Pons (tissue), 1 donor: ENCODE measurements around the gene RTTN.
"Not testable (repeated sequence)": the region's sequence is repeated elsewhere in the genome, so short reads cannot be mapped to it uniquely, and the experiment has no call there.

ENCODE experiments used
- DNase-seq: peaks from one replicate; pipeline ENCODE4 v3.0.0-alpha.2; 2016; ENCODE audit warnings: low spot score

RTTN gene

DNA sequence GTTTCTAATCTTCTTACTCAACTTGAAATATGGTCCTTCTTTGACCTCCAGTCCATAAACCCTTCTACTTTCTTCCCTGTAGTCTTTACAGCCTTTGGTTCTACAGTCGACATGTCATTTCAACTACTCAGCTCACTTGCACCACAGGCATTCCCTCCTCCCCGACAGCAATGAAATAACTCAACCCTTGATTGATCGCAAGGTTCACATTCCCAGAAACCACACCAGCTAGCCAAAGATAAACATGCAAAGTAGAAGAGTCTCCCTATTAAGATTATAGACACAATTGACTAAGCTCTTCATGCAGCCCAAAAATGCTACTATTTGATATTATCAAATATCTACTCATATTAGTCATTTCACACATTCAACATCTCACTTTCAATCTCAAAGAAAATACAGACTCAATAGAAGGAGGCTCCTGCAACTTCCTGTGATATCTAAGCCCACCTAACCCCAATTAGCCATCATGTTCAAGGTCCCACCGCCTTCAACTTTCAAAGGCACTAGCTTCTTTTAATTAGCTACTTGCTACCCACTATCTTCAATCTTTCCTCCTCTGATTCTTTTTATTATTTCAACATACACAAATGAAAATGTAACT lies 50.8 kb downstream of the RTTN start:
- no peak for DNase-seq

DNA sequence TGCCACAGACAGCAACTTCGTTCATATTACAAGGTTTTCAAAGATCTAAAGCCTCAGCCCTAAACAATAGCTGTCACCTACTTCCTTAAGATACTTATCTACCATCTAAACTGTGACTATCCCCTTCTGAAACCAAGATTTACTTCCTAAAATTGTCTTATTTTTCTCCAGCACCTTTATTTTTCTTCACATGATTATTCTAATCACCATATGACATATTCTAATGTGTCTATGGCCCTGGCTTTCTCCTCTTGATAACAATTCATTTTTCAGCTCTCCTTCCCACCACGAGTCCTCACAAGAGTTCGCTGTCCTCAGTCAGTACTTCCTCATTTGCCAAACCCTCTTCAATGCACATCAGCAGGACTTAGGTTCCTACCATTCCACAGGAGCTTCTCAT lies 53.9 kb downstream of the RTTN start:
- DNase-seq, result no peak

DNA sequence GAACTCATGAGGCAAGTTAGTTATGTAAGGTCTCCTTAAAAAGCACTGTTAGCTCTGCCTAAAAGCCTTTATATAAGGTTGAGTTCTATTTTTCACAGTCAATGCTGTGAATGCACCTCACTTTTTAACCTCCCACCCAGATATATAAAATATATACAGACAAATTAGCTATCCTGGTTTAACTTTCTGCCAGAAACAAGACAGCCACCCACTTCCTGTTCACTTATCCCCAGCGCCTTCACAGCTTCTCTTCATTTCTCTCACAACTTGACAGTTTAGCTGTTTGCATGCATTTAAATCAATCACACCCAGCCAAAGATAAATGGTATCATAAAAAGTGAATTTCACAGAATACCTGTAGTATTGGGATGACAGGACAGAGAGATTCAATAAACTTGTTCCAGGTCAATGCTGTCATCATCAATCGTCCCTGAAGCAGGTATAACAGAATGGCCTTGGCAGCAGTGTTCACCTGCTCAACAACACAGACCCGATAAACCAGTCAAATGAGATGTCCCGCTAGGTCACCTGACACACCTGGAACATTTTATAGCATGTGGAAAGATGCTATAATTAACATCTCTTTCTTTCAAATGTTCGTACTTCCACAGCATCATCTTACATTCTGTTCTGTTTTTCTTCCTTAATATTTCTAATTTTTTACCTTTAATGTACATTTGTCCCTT lies 55.7 kb downstream of the RTTN start:
- no peak for DNase-seq

DNA sequence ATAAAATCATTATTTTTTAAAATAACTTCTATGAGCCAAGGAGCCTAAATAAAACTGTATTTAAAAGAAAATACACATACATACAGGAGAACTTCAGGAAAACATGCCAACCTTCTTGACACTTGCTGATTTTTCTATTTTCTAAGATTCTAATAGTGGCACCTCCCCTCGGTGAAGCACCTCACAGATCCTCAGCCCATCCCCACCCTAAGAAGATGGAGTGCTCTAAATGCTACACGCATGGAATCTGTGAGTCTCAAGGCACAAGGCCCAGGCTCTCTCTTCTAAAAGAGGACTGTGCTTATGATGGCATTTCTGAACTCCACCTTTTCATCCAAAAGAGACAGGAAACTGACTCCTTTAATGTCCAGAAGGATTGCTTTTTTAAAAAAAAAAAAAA lies 56.3 kb downstream of the RTTN start:
- DNase-seq, result no peak

DNA sequence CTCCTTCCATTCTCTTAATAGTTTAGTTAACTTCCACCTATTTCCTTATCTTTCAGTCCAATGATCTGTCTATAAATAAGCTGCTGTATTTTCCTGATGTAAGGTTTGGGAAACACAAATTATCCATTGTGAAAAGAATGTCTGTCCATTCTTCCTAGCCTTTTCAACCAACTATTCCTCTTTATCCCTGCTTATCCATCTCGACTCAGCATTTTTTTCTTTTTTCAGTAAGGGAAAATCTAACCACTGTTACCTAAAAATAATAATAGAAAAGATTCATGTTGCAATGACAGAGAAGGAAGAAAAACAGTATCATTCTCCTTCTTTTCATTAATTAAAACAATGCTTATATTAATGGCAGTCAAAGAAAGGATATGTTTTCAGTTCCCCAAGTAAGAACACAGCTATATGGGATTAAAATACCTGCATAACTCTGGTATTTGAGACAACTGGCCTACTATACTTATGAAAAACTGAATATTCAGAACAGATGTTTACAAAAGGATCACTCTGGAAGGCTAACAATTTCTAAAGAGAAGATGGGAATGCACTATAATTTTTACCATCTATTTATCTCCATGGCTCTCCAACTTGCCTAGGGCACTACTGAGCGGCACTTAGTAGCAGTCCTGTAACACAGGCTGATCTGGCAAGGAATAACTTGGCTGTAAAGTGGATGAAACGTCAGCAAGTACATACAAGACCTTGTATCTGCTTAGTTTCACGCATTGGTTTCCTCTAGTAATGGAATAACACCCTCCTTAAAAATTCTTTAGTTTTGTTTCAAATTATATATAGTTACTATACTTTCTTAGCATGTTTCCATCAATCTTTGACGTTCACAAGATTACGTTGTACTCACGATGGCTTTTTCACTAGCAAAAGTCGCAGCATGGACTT lies 57.2 kb downstream of the RTTN start:
- no peak for DNase-seq

DNA sequence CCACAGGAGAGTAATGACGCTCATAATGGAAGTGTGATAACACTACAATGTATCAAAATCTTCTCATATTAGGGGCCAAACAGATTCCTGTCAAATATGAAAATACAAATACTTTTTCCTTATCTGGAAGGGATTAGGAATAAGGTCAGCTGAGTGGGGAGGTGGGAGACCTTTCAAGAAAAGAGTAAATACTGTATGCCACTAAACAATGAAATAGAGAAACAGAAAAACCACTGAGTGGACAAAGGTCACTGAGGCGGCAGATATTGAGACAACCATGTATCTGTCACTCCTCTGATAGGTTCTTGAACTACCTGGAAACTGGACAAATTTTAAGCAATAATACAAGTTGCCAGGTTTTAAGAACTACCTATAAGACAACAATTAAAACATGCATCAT lies 59.3 kb downstream of the RTTN start:
- no peak for DNase-seq

DNA sequence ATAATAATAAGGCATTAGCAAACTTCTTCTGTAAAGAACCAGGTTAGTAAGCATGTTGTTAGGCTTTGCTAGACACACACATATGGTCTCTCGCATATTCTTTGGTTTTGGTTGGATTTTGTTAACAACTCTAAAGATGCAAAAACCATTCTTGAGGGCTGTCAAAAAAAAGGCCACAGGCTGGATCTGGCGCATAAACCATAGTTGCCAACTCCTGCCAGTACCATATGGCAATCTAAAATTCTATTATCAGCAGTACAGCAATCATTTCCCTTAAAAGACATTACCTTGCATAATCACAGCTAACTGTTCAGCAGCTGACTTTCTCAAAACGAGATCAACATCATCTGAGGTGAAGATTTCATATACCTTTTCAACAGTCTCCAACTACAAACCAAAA lies 63.5 kb downstream of the RTTN start:
- DNase-seq, result no peak

DNA sequence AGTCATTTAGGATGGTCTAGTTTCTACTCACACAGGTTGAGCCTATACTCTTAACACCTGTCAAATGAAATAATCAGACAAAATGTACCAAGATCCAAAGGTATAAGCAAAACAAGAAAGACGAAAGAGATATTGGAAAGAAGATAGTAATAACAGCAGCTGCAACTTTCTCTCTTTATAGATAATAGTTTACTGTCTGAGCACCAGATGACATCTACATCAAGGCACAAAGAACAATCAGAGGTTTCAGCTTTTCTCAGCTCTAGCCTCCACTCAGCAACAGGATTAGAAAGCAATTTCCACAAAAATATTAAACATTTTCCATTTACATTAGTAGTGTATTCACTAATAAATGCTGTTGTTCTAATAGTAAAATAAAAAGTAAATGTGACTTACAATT lies 66.3 kb downstream of the RTTN start:
- peak; percentile 87 for DNase-seq

DNA sequence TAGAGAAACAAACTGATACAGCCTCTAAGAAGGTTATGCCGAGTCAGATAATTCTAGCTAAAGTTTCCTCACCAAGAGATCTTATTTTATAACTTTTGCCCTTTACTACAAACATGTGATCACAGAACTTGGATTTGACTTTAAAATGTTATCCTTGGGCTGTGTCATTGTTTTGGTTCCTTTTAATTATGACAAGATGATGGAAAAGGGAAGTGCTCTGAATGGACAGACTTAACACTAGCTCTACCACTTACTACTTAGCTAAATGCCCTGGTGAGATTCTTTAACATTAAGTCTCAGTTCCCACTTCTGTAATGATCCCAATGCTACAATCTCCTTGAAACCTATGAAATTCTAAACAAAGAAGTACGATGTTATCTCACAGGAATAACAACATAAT lies 69.9 kb downstream of the RTTN start:
- peak; percentile 71 for DNase-seq

DNA sequence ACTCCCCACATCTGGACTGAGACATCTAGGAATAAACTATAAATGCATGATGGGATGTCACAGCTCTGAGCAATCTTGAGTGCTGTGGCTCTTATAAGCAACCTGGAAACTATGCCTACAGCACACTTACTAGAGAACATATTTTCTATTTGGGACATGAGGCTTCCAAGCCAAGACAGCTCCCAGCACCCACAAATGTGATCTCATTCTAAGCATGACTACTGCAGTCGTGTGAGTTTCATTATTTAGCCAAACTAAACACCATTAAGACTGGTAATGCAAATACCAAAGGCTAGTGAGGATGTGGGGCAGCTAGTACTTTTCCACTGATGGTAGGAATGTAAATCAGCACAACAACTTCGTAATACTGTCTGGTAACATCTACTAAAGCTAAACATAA lies 72.5 kb downstream of the RTTN start:
- no peak for DNase-seq

DNA sequence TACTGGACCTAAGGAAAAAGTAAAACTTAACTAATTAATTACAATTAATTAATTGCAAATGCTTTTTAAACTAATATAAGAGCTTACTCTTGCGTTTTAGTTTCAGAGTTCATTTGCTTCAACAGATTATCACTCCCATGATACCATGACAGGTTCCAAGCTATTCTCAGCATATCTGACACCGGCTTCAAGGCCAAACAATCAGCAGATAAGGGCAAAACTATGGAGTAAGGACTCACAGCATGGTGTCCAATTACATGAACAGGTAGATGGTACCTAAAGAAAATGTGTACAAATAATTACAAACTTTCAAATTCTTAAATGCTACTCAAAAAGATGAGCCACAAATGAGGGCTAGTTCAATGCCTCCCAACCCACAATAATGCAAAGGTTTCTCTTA lies 77.2 kb downstream of the RTTN start:
- no peak for DNase-seq

DNA sequence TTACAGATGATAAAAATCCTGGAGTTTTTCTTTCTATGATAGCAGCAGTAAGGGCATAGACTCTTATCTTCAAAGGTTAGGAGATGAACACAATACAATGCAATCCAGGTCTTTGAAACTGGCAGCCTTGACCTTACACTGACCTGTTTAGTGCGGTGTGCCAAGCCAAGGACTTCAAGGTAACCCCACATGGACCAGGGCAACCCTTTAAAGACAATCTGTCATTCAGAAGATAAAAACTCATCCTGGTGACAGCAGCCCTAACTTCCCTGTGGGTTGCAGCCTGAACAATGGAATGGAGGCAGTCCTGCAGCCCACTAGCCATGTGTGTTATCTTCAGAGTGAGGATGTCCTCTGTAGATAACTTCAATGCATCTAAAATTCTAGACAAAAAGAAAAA lies 78.1 kb downstream of the RTTN start:
- no peak for DNase-seq

DNA sequence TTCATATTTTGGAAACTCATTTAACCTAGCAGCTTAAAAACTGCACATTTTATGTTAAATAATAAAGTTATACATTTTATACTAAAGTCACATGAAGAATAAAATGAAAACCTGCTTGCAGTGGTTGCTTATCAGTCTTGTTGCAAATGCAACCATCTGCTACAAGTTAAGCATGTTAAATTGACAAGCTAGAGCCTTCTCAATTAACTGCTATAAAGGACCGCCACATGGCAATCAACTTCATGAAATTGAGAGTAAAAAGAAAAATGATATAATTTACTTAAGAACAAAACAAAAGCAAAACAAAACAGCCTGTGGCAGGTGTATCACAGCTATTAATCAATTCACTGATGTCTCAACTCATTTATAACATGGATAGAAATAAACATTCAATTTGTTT lies 78.7 kb downstream of the RTTN start:
- no peak for DNase-seq

DNA sequence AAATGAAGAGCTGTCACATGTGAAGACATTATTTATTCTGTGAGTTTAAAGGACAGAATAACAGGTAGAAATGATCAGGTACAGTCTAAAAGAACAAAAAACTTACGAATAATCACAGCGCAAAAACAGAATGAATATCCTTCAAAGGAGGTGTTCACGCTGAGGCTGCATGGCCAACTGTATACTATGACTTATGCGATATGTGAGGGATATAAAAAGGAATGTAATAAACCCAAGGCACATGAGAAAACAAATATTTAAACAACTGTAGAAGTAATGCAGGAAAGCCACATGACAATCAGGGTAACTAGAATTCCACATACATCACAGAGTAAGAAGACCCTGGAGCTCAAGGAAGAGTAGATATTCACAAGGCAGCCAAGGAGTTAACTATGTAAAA lies 81.3 kb downstream of the RTTN start:
- no peak for DNase-seq

DNA sequence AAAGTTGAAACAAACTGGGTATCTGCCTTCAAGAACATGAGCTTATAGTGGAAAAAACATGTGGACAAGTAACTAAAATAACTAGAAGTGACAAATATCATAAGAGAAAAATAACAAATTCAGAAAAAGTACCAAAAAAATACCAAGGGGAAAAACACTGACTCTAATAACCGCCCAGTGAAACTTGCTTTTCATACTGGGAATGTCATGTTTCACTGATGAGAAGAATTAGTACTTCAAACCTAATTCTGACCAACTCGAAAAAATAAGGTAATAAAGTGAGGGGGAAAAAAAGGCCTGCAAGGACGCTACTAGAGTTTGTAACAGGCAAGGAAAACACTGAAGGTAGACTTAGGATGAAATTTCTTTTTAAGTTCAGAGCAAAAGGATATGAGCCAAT lies 83.6 kb downstream of the RTTN start:
- DNase-seq, result no peak

DNA sequence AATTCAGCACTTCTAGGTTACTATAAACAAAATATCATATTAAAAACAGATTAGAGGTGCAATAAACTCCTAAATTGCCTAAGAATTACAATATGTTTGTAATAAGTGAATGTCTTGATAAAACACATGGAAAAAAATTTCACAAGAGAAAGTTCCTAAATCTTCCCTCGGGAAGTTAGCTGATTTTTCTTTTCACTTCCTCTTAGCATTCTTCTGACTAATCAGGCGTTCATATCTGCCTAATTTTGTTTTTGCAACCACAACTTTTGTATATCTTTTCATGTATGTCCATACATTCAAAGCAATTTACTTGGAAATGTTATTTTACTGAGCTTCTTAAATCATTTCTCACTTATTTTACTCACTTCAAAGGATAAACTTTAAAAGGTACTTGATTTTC lies 88.5 kb downstream of the RTTN start:
- DNase-seq, result no peak

DNA sequence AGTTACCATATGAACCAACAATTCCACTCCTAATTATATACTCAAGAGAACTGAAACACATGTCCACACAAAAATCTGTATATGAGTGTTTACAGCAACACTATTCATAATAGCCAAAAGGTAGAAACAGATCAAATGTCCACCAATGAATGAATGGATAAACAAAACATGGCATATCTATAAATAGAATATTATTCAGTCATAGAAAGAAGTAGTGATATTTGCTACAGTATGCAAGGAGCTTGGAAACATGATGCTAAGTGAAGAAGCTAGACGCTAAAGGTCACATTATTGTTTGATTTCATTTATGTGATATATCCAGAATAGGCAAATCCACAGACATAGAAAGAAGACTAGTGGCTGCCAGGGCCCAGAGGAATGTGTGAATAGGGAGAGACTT lies 92.0 kb downstream of the RTTN start:
- no peak for DNase-seq

DNA sequence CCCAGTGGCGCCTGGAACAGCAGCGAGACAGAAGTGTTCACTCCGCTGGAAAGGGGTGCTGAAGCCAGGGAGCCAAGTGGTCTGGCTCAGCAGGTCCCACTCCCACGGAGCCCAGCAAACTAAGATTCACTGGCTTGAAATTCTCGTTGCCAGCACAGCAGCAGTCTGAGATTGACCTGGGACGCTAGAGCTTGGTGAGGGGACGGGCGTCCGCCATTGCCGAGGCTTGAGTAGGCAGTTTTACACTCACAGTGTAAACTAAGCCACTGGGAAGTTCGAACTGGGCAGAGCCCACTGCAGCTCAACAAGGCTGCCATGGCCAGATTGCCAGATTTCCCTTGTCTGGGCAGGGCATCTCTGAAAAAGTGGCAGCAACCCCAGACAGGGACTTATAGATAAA lies 94.8 kb downstream of the RTTN start:
- no peak for DNase-seq

DNA sequence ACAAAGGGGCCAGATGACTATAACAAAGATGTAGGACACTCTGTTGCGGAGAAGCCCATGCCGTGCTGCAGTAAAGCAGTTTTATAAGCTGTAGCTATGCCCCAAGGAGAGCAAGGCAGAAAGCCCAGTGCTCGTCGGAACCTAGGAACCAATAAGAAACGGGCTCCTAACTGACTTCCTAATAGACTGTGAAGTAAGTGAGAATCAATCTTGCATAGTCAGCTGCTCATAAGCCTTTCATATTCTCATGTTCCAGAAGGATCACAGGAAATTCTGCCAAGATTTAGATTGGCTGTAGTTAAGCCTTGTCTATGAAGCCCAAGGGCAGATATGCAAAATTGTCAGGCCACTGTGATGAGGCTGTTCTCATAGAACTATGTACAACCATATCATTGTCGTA lies 98.4 kb downstream of the RTTN start:
- peak; percentile 27 for DNase-seq

DNA sequence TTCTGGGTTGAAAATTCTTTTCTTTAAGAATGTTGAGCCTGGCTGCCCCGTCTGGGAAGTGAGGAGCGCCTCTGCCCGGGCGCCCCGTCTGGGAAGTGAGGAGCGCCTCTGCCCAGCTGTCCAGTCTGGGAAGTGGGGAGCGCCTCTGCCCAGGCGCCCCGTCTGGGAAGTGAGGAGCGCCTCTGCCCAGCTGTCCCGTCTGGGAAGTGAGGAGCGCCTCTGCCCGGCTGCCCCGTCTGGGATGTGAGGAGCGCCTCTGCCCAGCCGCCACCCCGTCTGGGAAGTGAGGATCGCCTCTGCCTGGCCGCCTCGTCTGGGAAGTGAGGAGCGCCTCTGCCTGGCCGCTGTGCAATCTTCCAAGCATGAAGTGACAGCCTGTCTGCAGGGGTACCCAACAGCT lies 102.6 kb downstream of the RTTN start:
- not testable (repeated sequence) for DNase-seq

DNA sequence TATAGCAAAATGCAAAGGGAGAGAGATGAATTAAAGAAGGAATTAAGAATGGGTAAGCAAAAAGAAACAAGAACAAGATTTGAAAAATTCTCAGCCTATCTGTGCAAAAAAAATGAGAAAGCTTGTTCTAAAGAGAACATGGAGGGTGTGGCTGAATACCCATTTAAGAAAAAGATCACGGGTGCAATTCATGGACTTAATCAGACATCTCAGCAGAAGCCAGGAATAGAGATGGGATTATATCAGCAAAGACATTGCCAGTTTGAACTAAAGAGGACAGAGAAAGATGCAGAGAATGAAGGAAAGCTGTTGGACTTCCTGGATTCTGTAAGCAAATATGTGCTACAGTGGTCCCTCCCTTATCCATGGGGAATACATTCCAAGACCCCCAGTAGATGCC lies 115.6 kb downstream of the RTTN start:
- DNase-seq, result no peak

DNA sequence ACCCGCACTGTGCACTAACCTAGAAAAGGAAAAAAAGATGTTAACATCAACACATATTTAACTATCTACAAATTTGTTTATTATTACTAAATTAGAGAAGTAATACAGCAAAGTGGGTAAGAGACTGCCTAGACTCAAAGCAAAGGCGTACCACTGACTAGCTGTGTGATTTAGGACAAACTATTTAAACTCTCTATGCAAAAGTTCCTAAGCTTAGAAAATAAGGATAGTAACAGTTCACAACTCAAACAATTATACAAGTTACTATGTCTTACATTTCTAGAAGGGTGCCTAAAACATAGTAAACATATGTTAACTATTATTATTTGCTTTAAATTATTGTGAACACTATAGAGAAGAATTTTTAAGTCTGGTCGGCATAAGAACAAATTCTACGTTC lies 119.4 kb downstream of the RTTN start:
- DNase-seq, result peak; percentile 23

DNA sequence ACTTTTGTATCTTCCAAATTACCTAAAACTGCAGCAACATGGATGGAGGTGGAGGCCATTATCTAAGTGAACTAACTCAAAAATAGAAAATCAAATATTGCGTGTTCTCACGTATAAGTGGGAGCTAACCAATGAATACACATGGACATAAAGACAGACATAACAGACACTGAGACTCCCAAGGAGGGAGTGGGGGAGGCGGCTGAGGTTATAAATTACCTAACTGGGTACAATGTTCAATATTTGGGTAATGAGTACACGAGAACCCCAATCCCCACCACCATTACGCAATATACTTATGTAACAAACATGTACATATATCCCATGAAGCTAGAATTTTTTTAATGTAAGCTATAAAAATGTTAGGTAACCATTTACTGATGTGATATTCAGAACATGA lies 119.8 kb downstream of the RTTN start:
- DNase-seq, result no peak
